Muscle layer of colon (tissue), 2 donors: Measurements from ENCODE around the gene DENND1A.
"Not testable (repeated sequence)": the region's sequence is repeated elsewhere in the genome, so short reads cannot be mapped to it uniquely, and the experiment has no call there.

Experiments
- H3K27ac ChIP-seq: one replicate; pipeline ENCODE4 v1.7.0; 2013; ENCODE audit warnings: low read depth, mild to moderate bottlenecking, low read length, moderate library complexity
- H3K27me3 ChIP-seq, 2 donors: one replicate each; pipeline ENCODE4 v1.7.0; 2013; ENCODE audit warnings: low read length in 2 of 2, mild to moderate bottlenecking in 2 of 2; ENCODE audit not compliant: insufficient read depth in 2 of 2, control insufficient read depth in 1 of 2
- H3K36me3 ChIP-seq: one replicate; pipeline ENCODE4 v1.7.0; 2013; ENCODE audit warnings: mild to moderate bottlenecking, low read length; ENCODE audit not compliant: insufficient read depth
- H3K4me1 ChIP-seq: one replicate; pipeline ENCODE4 v1.7.0; 2013; ENCODE audit warnings: mild to moderate bottlenecking, low read length; ENCODE audit not compliant: insufficient read depth
- H3K4me3 ChIP-seq, 2 donors: one replicate each; pipeline ENCODE4 v1.7.0; 2013; ENCODE audit warnings: low read length in 2 of 2, low read depth in 1 of 2, mild to moderate bottlenecking in 1 of 2, moderate library complexity in 1 of 2
- H3K9ac ChIP-seq: one replicate; pipeline ENCODE4 v1.7.0; 2013; ENCODE audit warnings: low read length
- H3K9me3 ChIP-seq: one replicate; pipeline ENCODE4 v1.7.0; 2013; ENCODE audit warnings: mild to moderate bottlenecking, low read length
- donor health status: abdominal sarcoma.
- donor health status: Adenocarcinoma of cecum.

The DENND1A gene

DNA sequence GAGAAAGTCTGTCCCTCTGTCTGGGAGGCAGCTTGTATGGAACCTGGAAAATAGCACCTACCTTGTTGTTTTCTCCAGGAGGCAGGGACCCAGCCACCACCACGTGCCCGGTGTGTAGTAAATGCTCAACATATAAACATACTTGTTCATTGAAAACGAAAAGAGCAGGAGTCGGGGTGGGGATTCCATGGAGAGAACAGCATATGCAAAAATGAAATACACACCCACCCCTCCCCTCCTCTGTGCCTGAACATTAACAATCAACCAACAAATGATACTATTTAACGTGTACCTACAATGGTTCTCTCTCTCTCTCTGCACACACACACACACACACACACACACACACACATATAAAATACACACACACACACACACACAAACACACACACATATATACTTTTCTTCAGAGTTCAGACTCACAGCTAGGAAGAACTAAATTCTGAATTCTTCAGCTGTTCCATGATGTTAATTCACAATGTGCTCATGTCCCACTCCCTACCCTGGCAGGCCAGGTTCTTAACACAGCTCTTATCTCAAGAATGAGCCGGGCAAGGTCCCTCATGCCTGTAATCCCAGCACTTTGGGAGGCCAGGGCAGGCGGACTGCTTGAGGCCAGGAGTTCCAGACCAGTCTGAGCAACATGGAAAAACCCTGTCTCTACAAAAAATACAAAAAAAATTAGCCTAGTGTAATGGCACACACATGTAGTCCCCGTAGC lies 16.3 kb upstream of the DENND1A start:
- H3K9ac ChIP-seq, result no peak overlapping the region

DNA sequence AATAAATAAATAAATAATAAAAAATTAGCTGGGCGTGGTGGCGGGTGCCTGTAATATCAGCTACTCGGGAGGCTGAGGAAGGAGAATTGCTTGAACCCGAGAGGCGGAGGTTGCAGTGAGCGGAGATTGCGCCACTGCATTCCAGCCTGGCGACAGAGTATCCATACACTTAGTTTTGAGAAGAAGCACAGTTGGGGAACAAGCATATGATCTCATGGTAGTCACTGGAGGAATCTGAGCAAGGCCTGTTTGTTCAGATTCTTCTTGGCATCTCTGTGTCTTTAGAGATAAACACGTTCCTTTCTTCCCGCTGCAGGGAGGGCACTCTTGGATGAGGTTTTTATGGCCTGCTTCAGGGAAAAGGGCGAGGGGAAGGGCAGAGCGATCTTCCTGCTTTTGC lies 15.6 kb upstream of the DENND1A start:
- H3K27me3 ChIP-seq, result no peaks in the 10 kb centered on the region
- H3K9ac ChIP-seq, result no peak overlapping the region
- no peaks in the 10 kb centered on the region for H3K36me3 ChIP-seq
- no peak overlapping the region for H3K27ac ChIP-seq
- H3K4me1 ChIP-seq, result no peaks in the 10 kb centered on the region
- no peaks in the 10 kb centered on the region for H3K9me3 ChIP-seq
- no peak overlapping the region for H3K4me3 ChIP-seq

More for the DNA sequence above, 16.3 kb upstream of the DENND1A start:
- Histone ChIP-seq H3K4me1 (no peaks in the 10 kb centered on the region), H3K4me3 (no peak overlapping the region), H3K9me3 (no peaks in the 10 kb centered on the region), H3K27me3 (no peaks in the 10 kb centered on the region), H3K27ac (no peak overlapping the region), H3K36me3 (no peaks in the 10 kb centered on the region)

DNA sequence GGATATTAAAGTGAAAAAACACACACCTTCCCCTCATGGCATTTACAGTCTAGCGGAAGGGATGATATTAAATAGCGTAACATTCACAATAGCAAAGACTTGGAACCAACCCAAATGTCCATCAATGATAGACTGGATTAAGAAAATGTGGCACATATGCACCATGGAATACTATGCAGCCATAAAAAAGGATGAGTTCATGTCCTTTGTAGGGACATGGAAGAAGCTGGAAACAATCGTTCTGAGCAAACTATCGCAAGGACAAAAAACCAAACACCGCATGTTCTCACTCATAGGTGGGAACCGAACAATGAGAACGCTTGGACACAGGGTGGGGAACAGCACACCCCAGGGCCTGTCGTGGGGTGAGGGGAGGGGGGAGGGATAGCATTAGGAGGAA lies 14.5 kb upstream of the DENND1A start:
- H3K4me1 ChIP-seq, H3K4me3 ChIP-seq: not testable (repeated sequence)

DNA sequence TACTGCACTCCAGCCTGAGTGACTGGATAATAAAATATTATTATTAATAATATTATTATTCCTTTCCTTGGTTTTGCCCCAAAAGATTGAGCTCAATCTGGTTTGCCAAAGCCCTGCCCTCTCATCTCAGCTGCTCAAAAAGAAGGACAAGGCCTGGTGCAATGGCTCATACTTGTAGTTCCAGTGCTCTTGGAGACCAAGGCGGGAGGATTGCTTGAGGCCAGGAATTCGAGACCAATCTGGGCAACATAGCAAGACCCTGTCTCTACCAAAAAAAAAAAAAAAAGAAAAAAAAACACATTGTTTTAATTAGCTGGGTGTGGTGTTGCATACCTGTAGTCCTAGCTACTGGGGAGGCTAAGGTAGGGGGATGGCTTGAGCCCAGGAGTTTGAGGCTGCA lies 13.7 kb upstream of the DENND1A start:
- Histone ChIP-seq H3K9ac (no peak overlapping the region), H3K27me3 (no peaks in the 10 kb centered on the region), H3K9me3 (no peaks in the 10 kb centered on the region), H3K36me3 (no peaks in the 10 kb centered on the region), H3K4me1 (no peaks in the 10 kb centered on the region), H3K27ac (no peak overlapping the region), H3K4me3 (no peak overlapping the region)

More for the DNA sequence above, 14.5 kb upstream of the DENND1A start:
- H3K9ac ChIP-seq, H3K27me3 ChIP-seq, H3K27ac ChIP-seq, H3K36me3 ChIP-seq, H3K9me3 ChIP-seq: not testable (repeated sequence)

DNA sequence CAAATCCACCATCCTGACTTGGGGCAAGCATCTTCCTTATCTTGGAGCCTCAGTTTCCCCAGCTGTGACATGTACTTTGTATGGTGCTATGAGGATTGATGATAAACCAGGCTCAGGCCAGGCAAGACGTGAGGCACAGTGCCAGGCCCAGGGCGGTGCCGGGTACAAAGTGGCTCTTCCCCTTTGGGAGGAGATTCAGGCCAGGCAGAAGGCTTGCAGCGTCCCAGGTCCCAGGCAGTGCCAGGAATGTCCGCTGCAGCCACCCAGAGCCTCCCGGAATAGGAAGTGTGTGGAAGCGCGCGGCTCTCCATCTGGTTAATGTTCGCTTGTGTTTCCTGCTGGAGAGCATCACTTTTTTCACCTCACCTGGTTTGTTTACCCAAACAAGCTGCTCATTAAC lies 12.6 kb upstream of the DENND1A start:
- Histone ChIP-seq H3K27ac (no peak overlapping the region), H3K9me3 (no peaks in the 10 kb centered on the region), H3K9ac (no peak overlapping the region), H3K27me3 (no peaks in the 10 kb centered on the region), H3K4me3 (no peak overlapping the region), H3K4me1 (no peaks in the 10 kb centered on the region), H3K36me3 (no peaks in the 10 kb centered on the region)

DNA sequence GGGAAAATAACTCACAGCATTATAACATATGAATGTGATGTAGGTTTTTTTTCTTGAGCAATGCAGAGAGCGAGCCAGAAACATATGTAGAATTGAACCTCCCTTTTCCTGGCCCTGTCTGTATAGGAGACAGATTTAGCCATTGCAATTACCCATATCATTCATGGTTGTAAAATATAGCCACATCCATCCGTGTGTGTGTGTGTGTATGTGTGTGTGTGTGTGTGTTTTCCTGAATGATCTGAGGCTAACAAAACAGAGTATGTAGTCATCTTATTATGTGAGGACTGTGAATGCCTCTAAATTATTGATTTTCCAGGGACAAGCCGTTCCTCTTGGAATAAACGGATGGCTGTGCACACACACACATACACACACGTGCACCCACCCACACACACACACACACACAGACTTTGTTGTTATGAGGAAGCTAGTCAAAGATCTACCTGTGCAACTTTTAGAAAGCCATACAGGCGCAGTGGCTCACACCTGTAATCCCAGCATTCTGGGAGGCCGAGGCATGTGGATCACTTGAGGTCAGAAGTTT lies 11.7 kb upstream of the DENND1A start:
- Histone ChIP-seq H3K9ac (no peak overlapping the region), H3K27me3 (no peaks in the 10 kb centered on the region), H3K4me1 (no peaks in the 10 kb centered on the region), H3K36me3 (no peaks in the 10 kb centered on the region), H3K9me3 (no peaks in the 10 kb centered on the region), H3K27ac (no peak overlapping the region), H3K4me3 (no peak overlapping the region)

DNA sequence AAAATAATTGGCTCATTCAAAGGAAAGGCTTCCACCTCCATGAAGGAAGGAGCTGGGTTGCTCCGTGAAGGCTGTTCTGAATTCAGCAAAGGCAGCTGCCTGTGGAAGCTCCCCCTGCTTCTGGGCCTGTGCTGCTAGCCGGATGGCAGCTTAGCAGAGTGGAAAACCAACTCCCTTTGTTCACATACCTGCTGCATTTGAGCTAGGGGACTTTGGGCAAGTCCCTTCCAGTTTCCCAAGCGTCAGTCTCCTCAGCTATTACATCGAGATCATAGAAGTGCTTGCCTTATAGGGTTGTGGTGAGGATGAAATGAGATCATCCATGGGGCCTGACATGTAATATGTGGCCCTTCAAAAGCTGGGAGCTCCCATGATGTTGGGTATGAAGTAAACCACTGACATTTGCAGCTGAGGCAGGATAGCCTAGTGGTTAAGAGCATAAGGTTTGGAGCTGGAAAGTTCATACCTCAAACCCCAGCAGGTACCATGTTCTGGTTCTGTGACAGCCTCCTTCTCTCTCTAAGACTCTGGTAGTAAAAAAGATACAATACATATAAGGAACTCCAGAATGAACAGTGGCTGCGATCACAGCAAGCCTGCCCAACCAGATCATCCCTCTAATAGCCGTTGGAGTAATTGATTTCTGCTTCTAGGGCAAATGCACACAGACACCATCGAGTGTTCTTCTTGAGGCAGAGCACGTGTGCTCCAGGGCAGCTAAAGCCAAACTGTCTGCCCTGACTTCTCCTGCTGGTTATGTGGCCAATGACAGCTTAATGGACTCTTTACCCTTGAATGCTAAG lies 11.0 kb upstream of the DENND1A start:
- Histone ChIP-seq H3K4me3 (no peak overlapping the region), H3K9me3 (no peaks in the 10 kb centered on the region), H3K9ac (no peak overlapping the region), H3K4me1 (no peaks in the 10 kb centered on the region), H3K27ac (no peak overlapping the region), H3K36me3 (no peaks in the 10 kb centered on the region), H3K27me3 (no peaks in the 10 kb centered on the region)

DNA sequence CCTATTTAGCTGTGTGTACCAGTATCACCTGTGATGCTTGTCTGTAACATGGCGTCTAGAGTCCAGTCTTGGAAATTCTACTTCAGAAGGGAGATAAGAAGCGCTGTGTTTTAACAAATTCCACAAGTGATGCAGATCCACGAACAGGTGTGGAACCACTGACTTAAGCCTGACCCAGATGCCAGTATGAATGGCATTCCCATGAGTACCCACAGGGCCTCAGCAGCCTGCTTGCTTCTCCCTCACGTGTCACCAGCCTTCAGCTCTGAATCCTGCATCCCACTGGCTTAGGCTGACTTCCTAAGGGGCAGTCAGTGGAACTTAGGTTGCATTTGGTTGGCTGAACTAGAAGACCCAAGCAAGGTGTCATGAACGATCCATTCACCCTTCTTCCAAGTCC lies 8.5 kb upstream of the DENND1A start:
- H3K4me3 ChIP-seq, result no peak overlapping the region
- H3K9ac ChIP-seq, result no peak overlapping the region
- no peaks in the 10 kb centered on the region for H3K4me1 ChIP-seq
- no peaks in the 10 kb centered on the region for H3K36me3 ChIP-seq
- no peak overlapping the region for H3K27ac ChIP-seq
- H3K27me3 ChIP-seq, result no peaks in the 10 kb centered on the region
- no peaks in the 10 kb centered on the region for H3K9me3 ChIP-seq

DNA sequence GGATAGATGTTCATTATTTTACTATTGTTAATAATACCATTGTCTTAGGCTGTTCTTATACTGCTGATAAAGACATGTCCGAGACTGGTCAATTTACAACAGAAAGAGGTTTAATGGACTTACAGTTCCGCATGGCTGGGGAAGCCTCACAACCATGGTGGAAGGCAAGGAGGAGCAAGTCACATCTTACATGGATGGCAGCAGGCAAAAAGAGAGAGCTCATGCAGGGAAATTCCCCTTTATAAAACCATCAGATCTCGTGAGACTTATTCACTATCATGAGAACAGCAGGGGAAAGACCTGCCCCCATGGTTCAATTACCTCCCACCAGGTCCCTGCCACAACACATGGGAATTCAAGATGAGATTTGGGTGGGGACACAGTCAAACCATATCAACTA lies 6.6 kb upstream of the DENND1A start:
- H3K9me3 ChIP-seq, H3K27ac ChIP-seq, H3K9ac ChIP-seq, H3K36me3 ChIP-seq, H3K27me3 ChIP-seq, H3K4me1 ChIP-seq, H3K4me3 ChIP-seq: not testable (repeated sequence)

DNA sequence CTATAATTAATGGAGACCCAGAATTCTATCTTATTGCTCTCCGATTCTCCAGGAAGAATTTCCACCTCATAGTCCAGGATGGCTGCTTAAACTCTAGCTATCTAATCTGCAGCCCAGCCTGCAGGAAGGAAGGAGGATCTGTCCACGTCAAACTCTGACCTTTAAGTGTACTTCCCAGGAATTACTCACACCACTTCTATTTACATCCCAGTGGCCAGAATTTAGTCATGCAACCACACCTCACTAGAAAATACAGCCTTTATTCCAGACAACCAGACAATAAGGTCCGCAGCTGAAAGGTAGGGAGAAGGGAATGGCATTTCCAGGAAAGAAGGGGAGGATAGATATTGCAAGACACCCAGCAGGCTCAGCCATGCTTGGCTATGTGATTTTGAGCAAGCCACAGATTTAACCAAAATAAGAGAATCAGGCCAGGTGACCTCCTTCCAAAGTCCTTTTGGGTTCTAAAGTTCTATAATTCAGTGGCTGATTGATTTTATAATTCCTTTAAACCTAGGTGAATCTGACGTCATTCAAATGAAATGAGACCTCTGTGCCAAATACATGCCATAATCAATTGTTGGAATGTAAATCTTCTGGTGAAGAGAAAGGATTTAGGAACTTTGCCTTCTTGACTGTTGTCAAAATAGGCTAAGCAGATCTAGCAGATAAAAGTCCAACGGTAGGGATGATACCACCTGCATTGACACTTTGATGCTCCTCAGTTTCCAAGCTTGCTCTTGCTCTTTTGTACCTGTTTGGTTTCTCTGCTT lies 3.7 kb upstream of the DENND1A start:
- no peaks in the 10 kb centered on the region for H3K9me3 ChIP-seq
- H3K4me3 ChIP-seq, result no peak overlapping the region
- H3K27ac ChIP-seq, result no peak overlapping the region
- no peak overlapping the region for H3K9ac ChIP-seq
- no peaks in the 10 kb centered on the region for H3K36me3 ChIP-seq
- peaks cover 7% of the 10 kb centered on the region for H3K4me1 ChIP-seq
- H3K27me3 ChIP-seq, result no peaks in the 10 kb centered on the region

DNA sequence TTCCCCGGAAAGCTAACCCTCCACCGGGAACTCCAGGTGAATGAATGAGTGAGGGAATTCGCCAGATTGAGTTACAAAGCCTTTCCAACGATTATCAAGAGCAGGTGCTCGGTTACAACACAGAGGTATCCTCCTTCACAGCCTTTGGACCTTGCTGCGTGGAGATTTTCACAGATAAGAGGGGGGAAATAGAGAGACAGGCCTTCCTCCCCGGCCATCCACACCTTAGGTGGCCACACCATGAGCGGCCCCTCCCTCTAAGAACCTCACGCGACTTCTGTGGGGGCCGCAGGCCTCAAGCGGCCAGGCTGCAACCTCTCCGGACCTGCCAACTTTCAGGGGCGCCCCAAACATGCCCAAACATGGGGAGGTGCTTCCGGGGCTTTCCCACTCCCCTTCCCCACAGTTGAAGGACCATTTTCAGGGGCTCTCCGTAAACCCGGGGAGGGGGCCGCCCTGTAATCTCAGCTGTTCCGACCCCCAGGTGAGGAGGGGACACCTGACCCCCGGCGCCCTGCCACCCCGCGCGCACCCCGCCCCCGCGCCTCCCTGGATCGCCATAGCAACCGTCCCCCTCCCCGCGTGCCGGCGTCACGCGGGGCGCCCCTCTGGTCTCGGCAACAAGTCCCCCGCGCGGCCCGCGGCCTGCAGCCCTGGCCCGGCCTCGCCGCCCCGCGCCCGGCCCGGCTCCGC lies 603 bp downstream of the DENND1A start:
- Histone ChIP-seq H3K9ac (peak overlapping the region; percentile 59), H3K4me1 (peaks cover 19% of the 10 kb centered on the region)

More for the DNA sequence above, 603 bp downstream of the DENND1A start:
- peak overlapping the region; percentile 46 for H3K27ac ChIP-seq
- no peaks in the 10 kb centered on the region for H3K9me3 ChIP-seq
- no peaks in the 10 kb centered on the region for H3K36me3 ChIP-seq
- H3K27me3 ChIP-seq, result no peaks in the 10 kb centered on the region
- H3K4me3 ChIP-seq, result peak overlapping the region; percentile 66 to 73
